SK-N-SH (cell line): Measurements from ENCODE around the gene TYW1B. TPM values are rescaled to one million over a fixed set of nuclear protein-coding genes. Genes with fewer than 3 reads are reported as not detected.
"Not testable (repeated sequence)": the region's sequence is repeated elsewhere in the genome, so short reads cannot be mapped to it uniquely, and the experiment has no call there.

Source experiments
- CTCF ChIA-PET: fragments of 300-600, 350-600 bp; formaldehyde crosslinking; extraction: SDS; loops from one replicate; lab custom pipeline; 2021; lab: Yijun Ruan, JAX
- POLR2A ChIA-PET: fragments of 350-600 bp; sonication (Branson Sonifier 250); formaldehyde crosslinking; extraction: SDS; loops from one replicate; lab custom pipeline; 2020; ENCODE audit warnings: antibody characterized with exemption, inconsistent platforms; lab: Yijun Ruan, JAX
- DNase-seq: peaks from one replicate; pipeline ENCODE4 v3.0.0; 2012
- H2AFZ ChIP-seq: fragments of 200-600 bp; sonication (generic); 2 replicates; pipeline ENCODE4 v1.8.1; 2016; ENCODE audit warnings: antibody characterized with exemption, mild to moderate bottlenecking, low read depth
- H3F3A ChIP-seq: fragments of 200-600 bp; sonication (generic); replicated peaks from 2 replicates; pipeline ENCODE3; 2016; ENCODE audit warnings: antibody characterized with exemption, mild to moderate bottlenecking; ENCODE audit not compliant: insufficient read depth
- H3K27ac ChIP-seq, 2 experiments: fragments of 200-500 bp in 1 of 2; fragments of 200-600 bp in 1 of 2; sonication (Bioruptor generic) in 1 of 2; sonication (generic), shearing (Covaris generic) in 1 of 2; 2 replicates each; pipeline versions ENCODE4 v1.5.1 to v1.6.1; 2014 to 2016; ENCODE audit warnings: low read depth in 2 of 2, inconsistent platforms in 1 of 2, low read length in 1 of 2, mild to moderate bottlenecking in 1 of 2, mixed read lengths in 1 of 2
- H3K27me3 ChIP-seq: fragments of 200-600 bp; sonication (generic), shearing (Covaris generic); 2 replicates; pipeline ENCODE4 v1.6.1; 2016; ENCODE audit warnings: mixed run types; ENCODE audit not compliant: insufficient read depth
- H3K36me3 ChIP-seq, 2 experiments: fragments of 200-500 bp in 1 of 2; fragments of 200-600 bp in 1 of 2; sonication (Bioruptor generic) in 1 of 2; sonication (generic) in 1 of 2; replicated peaks in 1 of 2; 2 replicates each; pipeline versions ENCODE3 to v1.5.1; 2014 to 2016; ENCODE audit warnings: low read length in 1 of 2, mild to moderate bottlenecking in 1 of 2; ENCODE audit not compliant: insufficient read depth in 2 of 2, control insufficient read depth in 1 of 2
- H3K4me1 ChIP-seq, 2 experiments: fragments of 200-500 bp in 1 of 2; fragments of 200-600 bp in 1 of 2; sonication (Bioruptor generic) in 1 of 2; sonication (generic), shearing (Covaris generic) in 1 of 2; 2 replicates each; pipeline versions ENCODE4 v1.5.1 to v1.6.1; 2014 to 2016; ENCODE audit warnings: low read depth in 1 of 2, low read length in 1 of 2, mixed run types in 1 of 2; ENCODE audit not compliant: insufficient read depth in 2 of 2, control insufficient read depth in 1 of 2
- H3K4me2 ChIP-seq: fragments of 200-600 bp; sonication (generic), shearing (Covaris generic); 2 replicates; pipeline ENCODE4 v1.6.1; 2017; ENCODE audit warnings: mixed run types
- H3K4me3 ChIP-seq, 2 experiments: fragments of 200-500 bp in 1 of 2; fragments of 200-600 bp in 1 of 2; sonication (Bioruptor generic) in 1 of 2; sonication (generic), shearing (Covaris generic) in 1 of 2; 2 replicates each; pipeline versions ENCODE4 v1.5.1 to v1.8.1; 2014 to 2016; ENCODE audit warnings: low read depth in 2 of 2, inconsistent platforms in 1 of 2, low read length in 1 of 2, mild to moderate bottlenecking in 1 of 2, mixed read lengths in 1 of 2, moderate library complexity in 1 of 2
- H3K79me2 ChIP-seq: fragments of 200-600 bp; sonication (generic); 2 replicates; pipeline ENCODE4 v1.8.1; 2017; ENCODE audit warnings: mild to moderate bottlenecking; ENCODE audit not compliant: insufficient read depth
- H3K9ac ChIP-seq: fragments of 200-600 bp; sonication (generic); 2 replicates; pipeline ENCODE4 v1.6.1; 2017; ENCODE audit warnings: mixed run types
- H3K9me2 ChIP-seq: fragments of 200-600 bp; sonication (generic); 2 replicates; pipeline ENCODE4 v1.6.1; 2017; ENCODE audit warnings: mixed run types
- H3K9me3 ChIP-seq: fragments of 200-600 bp; sonication (generic); 2 replicates; pipeline ENCODE4 v1.6.1; 2017; ENCODE audit warnings: mixed run types, mild to moderate bottlenecking, moderate library complexity
- H4K20me1 ChIP-seq: fragments of 200-600 bp; sonication (generic); 2 replicates; pipeline ENCODE4 v1.6.1; 2017; ENCODE audit warnings: mild to moderate bottlenecking, mixed run types; ENCODE audit not compliant: insufficient read depth
- CTCF ChIP-seq: fragments of 200-600 bp; sonication (generic); IDR thresholded peaks from 2 replicates; pipeline ENCODE4 v1.6.1; 2017; ENCODE audit warnings: antibody characterized with exemption, mild to moderate bottlenecking, moderate library complexity
- EP300 ChIP-seq, 2 experiments: IDR thresholded peaks; 2 replicates each; pipeline versions ENCODE4 v1.4.0 to v1.6.1; 2012; ENCODE audit warnings: borderline replicate concordance in 1 of 2, low read depth in 1 of 2, low read length in 1 of 2
- MEF2A ChIP-seq: IDR thresholded peaks from 2 replicates; pipeline ENCODE4 v1.4.0; 2012; ENCODE audit warnings: low read depth, borderline replicate concordance
- NRF1 ChIP-seq: IDR thresholded peaks from 2 replicates; pipeline ENCODE4 v1.6.1; 2012; ENCODE audit warnings: low read depth, mild to moderate bottlenecking, low read length
- PBX3 ChIP-seq: IDR thresholded peaks from 2 replicates; pipeline ENCODE4; 2012
- REST ChIP-seq: IDR thresholded peaks from 2 replicates; pipeline ENCODE4 v1.6.1; 2012; ENCODE audit warnings: mild to moderate bottlenecking, low read depth, low read length, moderate library complexity
- SMC3 ChIP-seq: IDR thresholded peaks from 2 replicates; pipeline ENCODE4 v1.6.1; 2012; ENCODE audit warnings: low read depth, low read length, improper control_type of control experiment
- TAF1 ChIP-seq: IDR thresholded peaks from 2 replicates; pipeline ENCODE4 v1.6.1; 2012; ENCODE audit warnings: low read depth, mild to moderate bottlenecking, low read length, moderate library complexity, borderline replicate concordance
- USF2 ChIP-seq: fragments of 150-350 bp; IDR thresholded peaks from 2 replicates; pipeline ENCODE4 v1.6.1; 2017; ENCODE audit warnings: antibody characterized with exemption, low read length, low read depth, borderline replicate concordance
- YY1 ChIP-seq: IDR thresholded peaks from 2 replicates; pipeline ENCODE4 v1.4.0; 2012; ENCODE audit warnings: low read depth, mild to moderate bottlenecking
- WGBS: methylation state at CpG from one replicate; pipeline ENCODE4 v1.1.6; 2017; ENCODE audit warnings: low lambda C conversion rate; 5-methylcytosine and 5-hydroxymethylcytosine counted together
- polyA plus RNA-seq, 3 experiments: library from polyadenylated mRNA; depleted of rRNA; stranded (reverse); fragments of >200 nt; gene quantifications; 2 replicates each; pipeline ENCODE4 v1.2.3, GENCODE V29; 2012

Gene TYW1B
- polyA plus RNA-seq, 1 of the 3 experiments (the other 2 are of a cell fraction) = 1.4 TPM

- no peak for TF ChIP-seq REST
These were observed 34.2 kb downstream of the TYW1B start (continued) for GRCh38 chr7:72793791-72794190.

GRCh38 chr7:72790698-72791060 lies 37.3 kb downstream of the TYW1B start:
- H3F3A ChIP-seq, H3K4me1 ChIP-seq, CTCF ChIA-PET, H3K9me3 ChIP-seq, H3K79me2 ChIP-seq, H3K27ac ChIP-seq, H3K4me3 ChIP-seq, POLR2A ChIA-PET, H2AFZ ChIP-seq, H3K36me3 ChIP-seq, H3K9ac ChIP-seq, DNase-seq, H3K4me2 ChIP-seq, H4K20me1 ChIP-seq, H3K27me3 ChIP-seq, H3K9me2 ChIP-seq: not testable (repeated sequence)
- 79% methylated on average over 3 of the region's 3 CpGs for WGBS

- CTCF ChIA-PET, H3K4me1 ChIP-seq, DNase-seq, H4K20me1 ChIP-seq, H3K27me3 ChIP-seq, H3F3A ChIP-seq, POLR2A ChIA-PET, H3K36me3 ChIP-seq, H2AFZ ChIP-seq, H3K79me2 ChIP-seq, H3K4me2 ChIP-seq, H3K27ac ChIP-seq, H3K4me3 ChIP-seq, H3K9me2 ChIP-seq, H3K9ac ChIP-seq, H3K9me3 ChIP-seq: not testable (repeated sequence)
- 81% methylated on average over 4 of the region's 6 CpGs for WGBS
These were observed 37.8 kb downstream of the TYW1B start for GRCh38 chr7:72790048-72790697.

- no peak overlapping the region for H3K4me2 ChIP-seq
- no peaks in the 10 kb centered on the region for H4K20me1 ChIP-seq
- H3K79me2 ChIP-seq = no peaks in the 10 kb centered on the region
- H3K27ac ChIP-seq = no peak overlapping the region
- no peaks in the 10 kb centered on the region for H3K27me3 ChIP-seq
- H3F3A ChIP-seq = peaks cover 10% of the 10 kb centered on the region
- CTCF ChIA-PET = interaction anchor here (1.2 to 1.7 kb wide), 2 partner anchors 800 to 1033 kb away, joined by 3 to 12 read pairs; no protein-coding TSS in a partner anchor
- POLR2A ChIA-PET = no interaction called here
- 83% methylated on average over 8 of the region's 8 CpGs for WGBS
- H2AFZ ChIP-seq = no peak overlapping the region
- H3K9me3 ChIP-seq = no peaks in the 10 kb centered on the region
- H3K4me1 ChIP-seq = peaks cover 6 to 9% of the 10 kb centered on the region in 2 experiments; a peak in 2 of 4 replicates
- no peak overlapping the region for H3K9ac ChIP-seq
- no peak overlapping the region for H3K4me3 ChIP-seq
- DNase-seq = no peak
- no peaks in the 10 kb centered on the region for H3K9me2 ChIP-seq
- no peaks in the 10 kb centered on the region for H3K36me3 ChIP-seq
- TF ChIP-seq EP300 (IDR thresholded peaks at IDR 0.05; ENCODE audit: borderline replicate concordance in 1 of 2, low read depth in 1 of 2, low read length in 1 of 2) = no peak
- TF ChIP-seq YY1 = no peak
- no peak for TF ChIP-seq NRF1
- TF ChIP-seq PBX3 = no peak
- no peak for TF ChIP-seq CTCF
- TF ChIP-seq SMC3 = no peak
- TF ChIP-seq USF2 = no peak
- no peak for TF ChIP-seq MEF2A
- no peak for TF ChIP-seq TAF1
These were observed 42.6 kb downstream of the TYW1B start for GRCh38 chr7:72785166-72785955.
